ENCODE measurements around the gene INPP5K.
"Not testable (repeated sequence)": the region's sequence is repeated elsewhere in the genome, so short reads cannot be mapped to it uniquely, and the experiment has no call there.

The INPP5K gene

GRCh38 chr17:1467898-1468492 lies 48.4 kb downstream of the INPP5K start:
- DNase-seq (ENCODE audit: low read depth in 2 of 2): no peak

GRCh38 chr17:1467258-1467657 lies 49.2 kb downstream of the INPP5K start:
- DNase-seq (ENCODE audit: low read depth in 2 of 2): no peak

DNA sequence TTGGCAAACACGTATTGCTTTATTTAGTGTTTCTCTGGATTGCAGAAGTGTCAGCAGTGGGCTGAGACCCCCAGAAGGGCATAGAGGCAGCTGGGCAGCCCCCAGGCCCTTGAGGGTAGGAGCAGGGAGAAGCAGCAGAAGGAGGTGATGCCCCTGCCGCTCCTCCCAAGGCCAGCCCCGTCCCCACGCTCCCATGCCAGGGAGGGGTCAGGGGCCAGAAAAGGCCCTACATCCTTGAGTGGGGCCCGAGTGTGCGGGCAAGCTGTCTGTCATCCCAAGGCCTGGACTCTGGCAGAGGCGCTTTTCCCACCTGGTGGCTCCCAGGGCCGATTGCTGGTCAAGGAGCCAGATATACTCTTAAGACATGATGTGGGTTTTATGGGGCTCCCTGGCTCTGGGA lies 52.2 kb downstream of the INPP5K start:
- no peak for DNase-seq (ENCODE audit: low read depth in 2 of 2)

GRCh38 chr17:1462164-1463112 lies 54.0 kb downstream of the INPP5K start:
- no peak for DNase-seq (ENCODE audit: low read depth in 2 of 2)

DNA sequence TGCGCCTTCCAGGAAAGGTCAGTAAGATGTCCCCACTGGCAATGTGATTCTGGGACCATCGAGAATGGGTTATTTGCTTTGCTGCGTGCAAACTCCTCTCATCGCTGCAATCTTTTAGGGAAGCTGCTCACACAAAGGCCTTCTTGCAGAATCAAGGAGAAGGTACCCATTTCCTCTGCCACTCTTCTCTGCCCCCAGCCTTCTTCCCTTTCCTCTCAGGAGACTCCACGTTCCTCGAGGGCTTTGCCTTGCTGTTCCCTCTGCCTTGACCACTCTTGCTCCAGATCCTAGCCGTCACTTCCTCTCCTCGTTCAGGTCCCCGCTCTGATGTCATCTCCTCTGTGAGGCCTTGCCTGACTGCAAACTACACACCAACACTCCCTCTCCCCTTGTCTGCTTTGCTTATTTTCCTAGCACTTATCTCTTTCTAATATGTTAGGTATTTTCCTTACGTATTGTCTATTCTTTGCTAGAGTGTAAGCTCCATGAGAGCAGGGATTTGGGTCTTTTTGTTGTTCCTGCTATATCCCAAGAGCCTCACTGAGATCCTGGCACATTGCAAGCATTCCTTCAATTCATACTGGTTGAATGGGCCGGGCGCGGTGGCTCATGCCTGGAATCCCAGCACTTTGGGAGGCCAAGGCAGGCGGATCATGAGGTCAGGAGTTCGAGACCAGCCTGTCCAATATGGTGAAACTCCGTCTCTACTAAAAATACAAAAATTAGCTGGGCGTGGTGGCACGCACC lies 55.0 kb downstream of the INPP5K start:
- DNase-seq (ENCODE audit: low read depth in 2 of 2): no peak

DNA sequence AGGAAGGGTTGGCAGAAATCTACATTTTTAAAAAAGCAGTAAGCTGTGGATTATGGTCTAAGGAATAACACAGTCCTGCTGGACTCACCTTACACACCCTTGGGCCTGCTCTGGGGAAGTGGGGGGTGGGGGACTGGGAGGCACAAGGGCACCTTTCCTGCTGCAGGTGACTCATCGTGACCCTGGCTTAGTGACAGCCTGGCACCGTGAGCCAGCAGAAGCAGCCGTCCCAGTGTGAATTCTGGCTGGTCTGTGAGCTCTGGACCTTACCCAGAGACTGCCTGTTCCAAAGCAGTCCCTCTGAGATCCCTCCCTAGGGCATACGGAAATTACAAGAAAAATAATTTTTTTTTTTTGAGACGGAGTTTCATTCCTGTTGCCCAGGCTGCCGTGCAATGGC lies 56.2 kb downstream of the INPP5K start:
- no peak for DNase-seq (ENCODE audit: low read depth in 2 of 2)

GRCh38 chr17:1455797-1456599 lies 60.4 kb downstream of the INPP5K start, which contains the start of gene CRK:
Gene CRK, minus strand, starts transcription at chr17:1456232. Its CDS starts 115 bp downstream, at chr17:1456117.
- peak; percentile 97 to 98 for DNase-seq (ENCODE audit: low read depth in 2 of 2)

GRCh38 chr17:1455291-1455796 lies 61.1 kb downstream of the INPP5K start:
- DNase-seq (ENCODE audit: low read depth in 2 of 2): no peak

GRCh38 chr17:1454541-1454940 lies 61.9 kb downstream of the INPP5K start:
- no peak for DNase-seq (ENCODE audit: low read depth in 2 of 2)

GRCh38 chr17:1453694-1454093 lies 62.7 kb downstream of the INPP5K start:
- DNase-seq (ENCODE audit: low read depth in 2 of 2): not testable (repeated sequence)

- DNase-seq (ENCODE audit: low read depth in 2 of 2): no peak
Measured at GRCh38 chr17:1452836-1453235, 63.6 kb downstream of the INPP5K start.

DNA sequence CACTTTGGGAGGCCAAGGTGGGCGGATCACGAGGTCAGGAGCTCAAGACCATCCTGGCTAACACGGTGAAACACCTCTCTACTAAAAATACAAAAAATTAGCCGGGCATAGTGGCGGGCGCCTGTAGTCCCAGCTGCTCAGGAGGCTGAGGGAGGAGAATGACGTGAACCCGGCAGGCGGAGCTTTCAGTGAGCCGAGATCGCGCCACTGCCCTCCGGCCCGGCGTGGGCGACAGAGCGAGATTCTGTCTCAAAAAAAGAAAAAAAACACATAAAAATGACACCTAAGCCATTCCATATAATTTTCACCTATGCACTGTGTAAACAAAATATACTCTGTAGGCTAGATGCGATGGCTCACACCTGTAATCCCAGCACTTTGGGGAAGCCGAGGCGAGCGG lies 66.2 kb downstream of the INPP5K start:
- not testable (repeated sequence) for DNase-seq (ENCODE audit: low read depth in 2 of 2)

GRCh38 chr17:1449412-1449967 lies 66.9 kb downstream of the INPP5K start:
- no peak for DNase-seq (ENCODE audit: low read depth in 2 of 2)

- DNase-seq (ENCODE audit: low read depth in 2 of 2): no peak
Measured at GRCh38 chr17:1447052-1447451, 69.4 kb downstream of the INPP5K start.

- no peak for DNase-seq (ENCODE audit: low read depth in 2 of 2)
Measured at GRCh38 chr17:1446201-1446600, 70.2 kb downstream of the INPP5K start.

GRCh38 chr17:1445695-1446094 lies 70.7 kb downstream of the INPP5K start:
- DNase-seq (ENCODE audit: low read depth in 2 of 2): not testable (repeated sequence)

Measured in stimulated activated CD4-positive, alpha-beta T cell treated with anti-CD3 and anti-CD28 coated beads, Interleukin-15, amount 100 ng/mL, for 48 hours (primary cell).